Neuronal stem cell (in vitro differentiated cells): Measurements from ENCODE around the gene HES5.
A peak's percentile ranks its signal among the peaks of the same experiment; 100 is the strongest.

Experiments
- DNase-seq: peaks from one replicate; pipeline ENCODE4 v3.0.0-alpha.2; 2013; ENCODE audit warnings: low spot score
- H2AFZ ChIP-seq: one replicate; pipeline ENCODE4 v1.6.1; 2013; ENCODE audit warnings: mild to moderate bottlenecking, low read length, inconsistent platforms
- H2AK5ac ChIP-seq: 2 replicates; pipeline ENCODE4 v1.6.1; 2013; ENCODE audit warnings: low read depth, mild to moderate bottlenecking, inconsistent platforms, low read length, moderate library complexity, mixed read lengths
- H2BK120ac ChIP-seq: 2 replicates; pipeline ENCODE4 v1.6.1; 2013; ENCODE audit warnings: low read depth, mild to moderate bottlenecking, inconsistent platforms, low read length, moderate library complexity, mixed read lengths
- H2BK12ac ChIP-seq: one replicate; pipeline ENCODE4 v1.6.1; 2013; ENCODE audit warnings: low read length, inconsistent platforms
- H2BK15ac ChIP-seq: 2 replicates; pipeline ENCODE4 v1.6.1; 2013; ENCODE audit warnings: mild to moderate bottlenecking, low read length, inconsistent platforms, mixed read lengths
- H2BK5ac ChIP-seq: one replicate; pipeline ENCODE4 v1.6.1; 2013; ENCODE audit warnings: inconsistent platforms, mild to moderate bottlenecking, low read length, moderate library complexity
- H3K14ac ChIP-seq: one replicate; pipeline ENCODE4 v1.6.1; 2013; ENCODE audit warnings: low read length, inconsistent platforms
- H3K18ac ChIP-seq: 2 replicates; pipeline ENCODE4 v1.6.1; 2013; ENCODE audit warnings: low read length, inconsistent platforms
- H3K23ac ChIP-seq: 2 replicates; pipeline ENCODE4 v1.6.1; 2013; ENCODE audit warnings: low read depth, mild to moderate bottlenecking, mixed read lengths, low read length, inconsistent platforms; ENCODE audit not compliant: poor library complexity
- H3K27ac ChIP-seq: replicated peaks from 3 replicates; pipeline ENCODE4 v1.5.1; 2013; ENCODE audit warnings: low read length, inconsistent platforms
- H3K27me3 ChIP-seq, 3 experiments: 2 replicates each; pipeline ENCODE4 v1.6.1; 2013; ENCODE audit warnings: low read length in 3 of 3, mild to moderate bottlenecking in 2 of 3, inconsistent platforms in 1 of 3, low read depth in 1 of 3, mixed read lengths in 1 of 3, moderate library complexity in 1 of 3; ENCODE audit not compliant: control insufficient read depth in 3 of 3, insufficient read depth in 3 of 3
- H3K36me3 ChIP-seq, 2 donors: replicated peaks in 1 of 2; 2 replicates each; pipeline ENCODE4 v1.6.1; 2013; ENCODE audit warnings: low read length in 2 of 2; ENCODE audit not compliant: control insufficient read depth in 2 of 2, insufficient read depth in 2 of 2
- H3K4ac ChIP-seq: 2 replicates; pipeline ENCODE4 v1.6.1; 2013; ENCODE audit warnings: inconsistent platforms, mild to moderate bottlenecking, low read length, moderate library complexity
- H3K4me1 ChIP-seq, 2 donors: 1 replicate in 1 of 2; 2 replicates in 1 of 2; pipeline ENCODE4 v1.6.1; 2013; ENCODE audit warnings: low read length in 2 of 2, low read depth in 1 of 2; ENCODE audit not compliant: control insufficient read depth in 2 of 2, insufficient read depth in 1 of 2
- H3K4me2 ChIP-seq: one replicate; pipeline ENCODE4 v1.6.1; 2013; ENCODE audit warnings: mild to moderate bottlenecking, low read length, inconsistent platforms; ENCODE audit not compliant: insufficient read depth, poor library complexity, severe bottlenecking
- H3K4me3 ChIP-seq, 2 donors: 2 replicates each; pipeline ENCODE4 v1.5.1; 2013; ENCODE audit warnings: low read length in 2 of 2, mild to moderate bottlenecking in 2 of 2, inconsistent platforms in 1 of 2, moderate library complexity in 1 of 2
- H3K79me1 ChIP-seq: one replicate; pipeline ENCODE4 v1.6.1; 2013; ENCODE audit warnings: low read depth, mild to moderate bottlenecking, inconsistent platforms, low read length, moderate library complexity
- H3K9ac ChIP-seq: one replicate; pipeline ENCODE4 v1.6.1; 2013; ENCODE audit warnings: mild to moderate bottlenecking, low read depth, low read length, inconsistent platforms; ENCODE audit not compliant: poor library complexity
- H3K9me3 ChIP-seq, 2 donors: replicated peaks in 1 of 2; 2 replicates each; pipeline versions ENCODE3 to v1.6.1; 2013; ENCODE audit warnings: low read length in 2 of 2, mild to moderate bottlenecking in 2 of 2, inconsistent platforms in 1 of 2, low read depth in 1 of 2, mixed read lengths in 1 of 2, moderate library complexity in 1 of 2; ENCODE audit not compliant: control insufficient read depth in 2 of 2, insufficient read depth in 1 of 2
- H4K8ac ChIP-seq: one replicate; pipeline ENCODE4 v1.6.1; 2013; ENCODE audit warnings: low read depth, mild to moderate bottlenecking, inconsistent platforms, low read length, moderate library complexity
- H4K91ac ChIP-seq: one replicate; pipeline ENCODE4 v1.6.1; 2013; ENCODE audit warnings: low read length, low read depth, mild to moderate bottlenecking, inconsistent platforms; ENCODE audit not compliant: poor library complexity
- WGBS, 2 donors: extraction: QIAGEN DNeasy Blood & Tissue Kit; methylation state at CpG; one replicate each; pipeline ENCODE4 v1.1.7; 2013; ENCODE audit warnings: missing lambda C conversion rate in 2 of 2, mixed read lengths in 1 of 2; ENCODE audit not compliant: insufficient read length in 2 of 2, insufficient replicate concordance in 1 of 2; ENCODE audit errors: extremely low coverage in 2 of 2; 5-methylcytosine and 5-hydroxymethylcytosine counted together

The HES5 gene

DNA sequence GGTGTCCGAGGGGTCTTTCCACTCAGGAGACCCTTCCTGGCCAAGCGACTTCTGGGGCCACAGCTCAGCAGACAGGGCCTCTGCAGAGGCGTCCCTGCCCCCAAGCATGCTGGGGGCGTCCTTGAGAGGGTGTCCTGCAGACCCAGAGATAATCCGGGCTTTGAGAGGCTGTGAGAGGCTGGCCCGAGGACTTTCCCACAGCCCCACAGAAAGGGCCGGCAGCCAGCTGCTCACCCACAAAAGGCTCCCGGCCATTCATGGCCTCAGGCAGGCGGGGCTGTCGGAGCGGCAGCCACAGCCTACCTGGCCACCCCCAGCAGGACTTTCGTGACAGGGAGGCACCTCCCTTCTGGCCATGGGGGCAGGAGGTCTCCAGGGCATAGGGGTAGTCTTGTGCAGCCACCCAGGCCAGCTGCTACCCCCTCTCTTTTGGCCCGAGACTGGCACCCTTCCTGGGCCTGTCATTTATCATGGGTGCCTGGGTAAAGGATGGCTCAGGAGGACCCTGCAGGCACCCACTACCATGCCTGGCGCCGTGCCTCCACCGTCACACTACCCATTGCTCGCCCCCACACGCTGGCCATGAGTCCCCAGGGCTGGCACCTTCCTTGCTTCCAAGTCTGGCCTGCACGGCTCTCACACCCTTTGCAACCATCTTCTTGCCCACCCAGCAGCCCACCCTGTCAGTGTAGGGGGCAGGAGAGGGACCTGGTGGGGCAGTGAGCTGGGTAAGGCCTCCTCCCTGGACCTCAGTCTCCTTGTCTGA is 15.0 kb upstream of the HES5 start:
- Histone ChIP-seq H3K9ac (peak overlapping the region; percentile 88), H3K9me3 (no peaks in the 10 kb centered on the region), H2BK5ac (peak overlapping the region; percentile 100), H3K27ac (peak overlapping the region; percentile 99), H3K4me2 (peak overlapping the region; percentile 86), H3K27me3 (peaks cover 0 to 4% (median 0%) of the 10 kb centered on the region in 3 experiments), H3K14ac (peak overlapping the region; percentile 92), H3K18ac (peak overlapping the region; percentile 100), H2AFZ (peak overlapping the region; percentile 30), H3K4me3 (peak overlapping the region in 1 of 2 donors; percentile 16), H2BK15ac (peak overlapping the region; percentile 94), H2BK12ac (peak overlapping the region; percentile 100), H3K79me1 (peaks cover 21% of the 10 kb centered on the region), H3K4ac (peak overlapping the region; percentile 98), H4K91ac (peak overlapping the region; percentile 97), H3K4me1 (peaks cover 61 to 71% of the 10 kb centered on the region in 2 donors), H4K8ac (no peak overlapping the region), H2BK120ac (peak overlapping the region; percentile 100), H3K23ac (peak overlapping the region; percentile 91), H3K36me3 (no peaks in the 10 kb centered on the region), H2AK5ac (peak overlapping the region; percentile 100)
- no CpG with 5 or more reads among the region's 19 CpGs for WGBS, 2 donors
- peak; percentile 78 for DNase-seq

DNA sequence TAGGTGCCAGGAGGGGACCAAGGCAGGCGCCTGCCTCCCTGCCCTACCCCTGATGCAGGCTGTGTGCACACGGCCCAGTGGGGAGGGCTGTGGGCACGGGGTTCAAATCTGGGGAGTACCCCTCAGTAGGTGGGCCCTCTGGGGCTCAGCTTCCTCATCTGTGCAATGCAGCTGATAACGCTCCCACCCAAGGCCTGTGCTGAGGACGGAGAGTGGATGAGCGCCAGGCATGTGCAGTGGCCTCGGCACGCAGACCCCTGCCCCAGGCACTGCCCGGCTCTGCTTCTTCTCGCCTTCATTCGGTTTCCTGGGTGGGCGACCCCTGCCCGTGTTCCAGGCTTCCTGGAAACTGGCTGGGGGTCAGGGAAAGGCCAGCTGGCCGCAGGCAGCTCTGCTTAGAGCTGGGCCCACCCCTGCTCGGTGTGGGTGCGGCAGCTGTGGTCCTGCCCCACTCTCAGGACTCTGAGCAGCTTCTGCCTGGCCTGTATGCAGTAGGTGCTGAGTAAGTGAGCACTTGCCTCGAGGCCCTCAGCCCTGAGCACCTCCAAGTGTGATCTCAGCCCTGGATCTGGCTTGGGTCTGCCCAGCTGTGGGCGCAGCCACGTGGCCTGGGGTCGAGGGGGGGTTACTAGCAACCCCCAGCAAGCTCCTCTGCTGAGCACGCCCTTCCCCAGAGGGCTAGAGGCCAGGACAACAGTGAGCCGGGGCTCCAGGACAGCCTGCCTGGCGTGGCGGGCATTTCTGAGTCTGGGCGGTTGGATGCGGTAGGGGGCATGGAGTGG is 14.2 kb upstream of the HES5 start:
- no peaks in the 10 kb centered on the region for H3K9me3 ChIP-seq

DNA sequence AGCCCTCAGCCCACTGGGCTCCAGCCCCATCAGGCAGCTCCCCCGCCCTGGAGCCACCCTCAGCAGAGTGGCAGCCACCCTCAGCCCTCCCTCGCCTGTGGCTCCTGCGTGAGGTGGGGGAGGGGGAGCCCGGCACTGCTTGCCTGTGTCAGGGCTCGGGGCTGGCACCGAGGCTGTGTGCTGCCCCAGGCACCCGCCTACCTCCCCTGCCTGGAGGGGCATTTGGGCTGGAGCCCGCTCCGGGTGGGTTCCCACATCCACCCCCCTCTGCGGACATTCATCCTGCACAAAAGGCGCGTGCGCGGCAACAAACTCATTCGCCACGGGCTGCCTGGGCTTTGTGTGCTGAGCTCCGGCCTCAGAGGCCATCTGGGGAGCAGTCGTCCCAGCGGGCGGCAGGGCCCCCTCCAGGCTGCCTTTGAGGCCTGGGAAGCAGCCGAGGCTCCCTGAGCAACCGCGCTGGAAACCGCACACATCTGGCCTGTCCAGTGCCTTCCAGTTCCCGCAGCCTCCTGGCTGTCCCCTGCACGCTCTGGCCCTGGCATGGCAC is 13.6 kb upstream of the HES5 start:
- H3K4me2 ChIP-seq: peak overlapping the region; percentile 21
- H2BK12ac ChIP-seq: peak overlapping the region; percentile 100
- H3K9ac ChIP-seq: peak overlapping the region; percentile 86
- H3K4me3 ChIP-seq: peak overlapping the region in 1 of 2 donors; percentile 21
- peak; percentile 68 for DNase-seq
- peak overlapping the region; percentile 99 for H3K27ac ChIP-seq
- peaks cover 0 to under 1% of the 10 kb centered on the region in 2 donors for H3K9me3 ChIP-seq
- H2BK15ac ChIP-seq: peak overlapping the region; percentile 42
- peaks cover 0 to 8% (median 0%) of the 10 kb centered on the region in 3 experiments for H3K27me3 ChIP-seq
- peaks cover 61 to 66% of the 10 kb centered on the region in 2 donors for H3K4me1 ChIP-seq
- H3K36me3 ChIP-seq: no peaks in the 10 kb centered on the region
- H2AFZ ChIP-seq: peak overlapping the region; percentile 69
- peak overlapping the region; percentile 100 for H2BK5ac ChIP-seq
- peak overlapping the region; percentile 100 for H2AK5ac ChIP-seq
- peak overlapping the region; percentile 92 for H3K14ac ChIP-seq
- H4K91ac ChIP-seq: peak overlapping the region; percentile 99
- no CpG with 5 or more reads among the region's 26 CpGs for WGBS, 2 donors
- H2BK120ac ChIP-seq: peak overlapping the region; percentile 98
- H3K4ac ChIP-seq: peak overlapping the region; percentile 70
- no peak overlapping the region for H4K8ac ChIP-seq
- H3K23ac ChIP-seq: peak overlapping the region; percentile 68
- peaks cover 21% of the 10 kb centered on the region for H3K79me1 ChIP-seq
- H3K18ac ChIP-seq: peak overlapping the region; percentile 100

More for the DNA sequence above, 14.2 kb upstream of the HES5 start:
- Histone ChIP-seq H3K4me2 (peak overlapping the region; percentile 29), H4K8ac (no peak overlapping the region), H3K4me1 (peaks cover 67 to 72% of the 10 kb centered on the region in 2 donors), H2BK5ac (peak overlapping the region; percentile 100), H2BK120ac (peak overlapping the region; percentile 98), H2BK12ac (peak overlapping the region; percentile 100), H3K18ac (peak overlapping the region; percentile 100), H3K4me3 (peak overlapping the region in 1 of 2 donors; percentile 21), H3K79me1 (peaks cover 21% of the 10 kb centered on the region), H4K91ac (peak overlapping the region; percentile 98), H2BK15ac (peak overlapping the region; percentile 42), H2AK5ac (peak overlapping the region; percentile 100), H3K4ac (peak overlapping the region; percentile 70), H3K23ac (peak overlapping the region; percentile 81), H3K9ac (peak overlapping the region; percentile 65), H3K14ac (peak overlapping the region; percentile 92), H2AFZ (peak overlapping the region; percentile 69), H3K27ac (peak overlapping the region; percentile 99), H3K36me3 (no peaks in the 10 kb centered on the region), H3K27me3 (peaks cover 0 to 4% (median 0%) of the 10 kb centered on the region in 3 experiments)
- WGBS, 2 donors: no CpG with 5 or more reads among the region's 26 CpGs
- DNase-seq: peak; percentile 57
